Stimulated activated CD4-positive, alpha-beta T cell treated with anti-CD3 and anti-CD28 coated beads, Interleukin-15, amount 100 ng/mL, for 24 hours (primary cell): Measurements from ENCODE around the gene AMZ1.
"Not testable (repeated sequence)": the region's sequence is repeated elsewhere in the genome, so short reads cannot be mapped to it uniquely, and the experiment has no call there.

Experiments
- DNase-seq: peaks from one replicate; pipeline ENCODE4 v3.0.0-alpha.2; 2020

AMZ1 gene

DNA sequence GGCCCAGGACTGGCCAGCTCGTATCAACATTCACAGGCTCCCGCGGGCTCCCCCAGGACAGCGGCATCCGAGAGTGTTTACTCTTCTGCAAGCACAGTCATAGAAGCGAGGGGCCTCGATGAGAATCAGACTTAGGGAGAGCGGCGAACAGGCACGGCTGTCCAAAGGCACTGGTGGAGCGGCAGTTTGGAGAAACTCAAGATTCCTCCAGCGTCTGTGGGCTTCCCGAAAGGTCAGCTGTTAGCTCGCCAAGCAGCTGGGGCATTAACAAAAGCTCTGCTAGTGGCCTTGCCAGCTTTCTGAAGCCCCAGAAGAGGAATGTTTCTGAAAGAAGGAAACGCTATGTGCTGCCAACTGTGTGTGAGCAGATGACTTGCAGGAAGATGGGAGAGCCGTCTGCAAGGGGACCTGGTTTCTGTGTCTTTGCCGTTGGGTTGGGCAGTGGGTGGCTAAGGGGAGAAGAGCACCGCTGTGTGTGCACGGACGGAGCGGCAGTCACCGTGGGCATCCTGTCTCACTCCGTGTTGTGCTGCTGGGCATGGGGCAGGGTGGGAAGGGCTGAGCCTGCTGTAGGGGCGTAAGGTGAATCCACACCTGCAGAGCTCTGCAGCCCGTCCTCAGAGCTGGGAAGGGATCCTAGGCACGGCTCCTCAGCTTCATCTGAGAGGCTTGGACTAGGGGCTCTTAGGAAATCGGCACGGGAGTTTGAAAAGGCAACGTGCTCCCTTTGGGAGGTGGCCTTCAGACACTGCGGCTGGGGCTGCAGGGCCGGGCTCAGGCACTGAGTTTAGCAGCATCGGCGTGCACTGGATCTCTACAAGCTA is 42.1 kb downstream of the AMZ1 start:
- DNase-seq, result no peak

- DNase-seq, result no peak
Observed at GRCh38 chr7:2730846-2731770, 43.1 kb downstream of the AMZ1 start.

GRCh38 chr7:2732388-2732787 is 44.4 kb downstream of the AMZ1 start:
- DNase-seq, result no peak

DNA sequence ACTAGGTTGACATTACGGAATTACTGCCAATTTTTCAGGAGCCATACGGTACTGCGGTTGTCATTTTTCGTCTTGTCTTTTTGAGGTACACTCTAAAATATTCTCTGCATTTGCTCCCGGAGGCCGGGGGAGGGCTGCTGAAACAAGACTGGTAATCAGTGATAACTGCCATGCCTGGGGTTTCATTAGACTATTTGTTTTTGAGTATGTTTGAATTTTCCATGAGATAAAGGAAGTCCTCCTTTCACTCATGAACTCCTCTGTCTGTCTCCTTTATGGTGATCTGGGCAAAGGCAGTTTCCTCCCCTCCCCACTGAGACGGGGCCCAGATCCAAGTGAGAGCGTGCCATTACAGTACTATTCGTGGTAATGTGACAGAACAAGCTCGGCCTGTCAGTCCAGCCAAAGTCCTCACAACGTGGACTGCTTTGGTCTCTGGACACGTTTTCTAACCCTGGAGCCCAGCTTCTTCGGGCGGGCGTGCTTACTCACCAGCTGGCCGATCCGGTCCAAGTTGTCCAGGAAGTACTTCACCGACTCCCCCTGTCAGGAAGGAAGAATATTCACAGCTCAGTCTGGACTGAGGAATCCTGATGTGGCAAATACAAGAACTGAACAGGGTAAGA is 45.1 kb downstream of the AMZ1 start:
- no peak for DNase-seq

DNA sequence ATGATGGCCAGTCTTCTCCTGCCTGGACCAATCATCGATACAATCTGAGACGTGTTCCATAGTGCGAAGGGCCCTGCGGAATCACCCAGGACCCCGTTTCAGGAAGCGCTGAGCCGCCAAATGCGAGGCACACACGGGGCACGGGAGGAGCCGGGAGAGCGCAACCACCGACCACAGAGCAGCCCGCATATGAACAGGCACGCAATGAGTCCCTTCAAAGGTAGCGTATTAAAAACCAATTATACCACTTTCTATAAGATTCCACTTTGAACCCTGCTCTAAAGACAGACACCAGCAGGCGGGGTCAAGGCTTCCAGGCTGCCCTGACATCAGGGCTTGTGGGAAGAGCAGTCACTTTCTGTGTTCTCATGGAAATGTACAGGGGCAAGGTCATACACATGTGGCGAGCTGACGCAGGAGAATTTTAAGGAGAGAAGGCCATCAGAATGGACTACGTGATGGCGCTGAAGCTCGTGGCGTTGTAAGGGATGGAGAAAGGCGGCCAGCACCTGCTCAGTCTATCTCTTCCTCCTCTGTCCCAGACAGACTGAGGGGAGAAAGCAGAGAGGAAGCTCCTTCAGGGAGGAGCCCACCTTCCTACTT is 46.2 kb downstream of the AMZ1 start:
- no peak for DNase-seq

DNA sequence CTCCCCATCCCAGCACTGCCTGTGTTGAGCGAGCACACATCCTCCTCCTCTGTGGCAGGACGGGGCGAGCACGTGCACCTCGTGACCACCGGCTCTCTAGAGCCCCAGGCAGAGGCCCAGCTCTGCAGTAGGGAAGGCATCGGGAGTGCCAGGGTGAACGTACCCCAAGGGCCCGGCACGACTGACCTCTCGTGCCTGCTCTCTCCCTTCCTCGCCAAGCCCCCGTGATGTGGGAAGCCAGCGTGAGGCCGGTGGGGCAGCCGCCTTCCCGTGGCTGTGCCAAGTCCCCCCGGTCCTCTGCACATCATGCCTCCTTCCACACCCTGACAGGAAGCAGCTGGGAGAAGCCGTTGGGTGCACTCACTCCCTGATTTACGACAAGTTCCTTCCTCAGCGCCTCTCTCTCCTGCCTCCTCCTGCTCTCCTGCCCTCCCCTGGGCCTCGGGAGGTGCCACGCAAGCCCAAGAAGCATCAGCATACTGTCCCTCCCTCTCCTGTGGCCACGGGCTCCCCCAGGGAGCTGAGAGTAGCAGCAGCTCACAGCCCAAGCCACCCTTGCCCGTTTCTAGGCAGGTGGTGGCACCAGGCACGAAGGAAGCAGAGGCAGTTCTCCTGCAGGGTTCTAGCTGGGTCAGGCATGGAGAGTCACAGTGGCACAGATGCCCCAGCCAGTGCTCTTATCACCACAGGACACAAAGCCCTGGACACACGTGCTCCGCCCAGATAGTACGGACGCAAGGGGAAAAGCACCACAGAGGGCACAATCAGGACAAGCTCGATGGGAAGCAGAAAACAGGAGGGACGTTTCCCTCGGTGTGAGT is 47.0 kb downstream of the AMZ1 start:
- no peak for DNase-seq

DNA sequence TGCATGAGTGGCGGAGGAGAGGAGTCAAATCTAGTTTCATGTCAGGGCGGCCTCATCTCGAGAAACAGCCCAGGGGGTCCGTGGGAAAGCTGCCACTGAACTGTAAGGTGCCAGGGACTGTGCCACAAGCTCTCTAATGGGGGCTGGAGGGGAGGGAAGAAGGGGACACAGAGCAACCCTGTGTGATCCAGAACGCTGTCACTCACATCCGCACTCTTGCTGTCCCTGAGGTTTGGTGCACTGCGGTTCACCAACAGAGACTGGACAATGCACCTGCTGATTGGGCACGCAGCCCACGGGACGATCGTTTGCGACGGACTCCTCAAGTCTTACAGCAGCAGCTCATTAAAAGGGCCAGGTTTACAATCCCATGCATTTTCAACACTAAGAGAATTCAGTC is 47.7 kb downstream of the AMZ1 start:
- no peak for DNase-seq

DNA sequence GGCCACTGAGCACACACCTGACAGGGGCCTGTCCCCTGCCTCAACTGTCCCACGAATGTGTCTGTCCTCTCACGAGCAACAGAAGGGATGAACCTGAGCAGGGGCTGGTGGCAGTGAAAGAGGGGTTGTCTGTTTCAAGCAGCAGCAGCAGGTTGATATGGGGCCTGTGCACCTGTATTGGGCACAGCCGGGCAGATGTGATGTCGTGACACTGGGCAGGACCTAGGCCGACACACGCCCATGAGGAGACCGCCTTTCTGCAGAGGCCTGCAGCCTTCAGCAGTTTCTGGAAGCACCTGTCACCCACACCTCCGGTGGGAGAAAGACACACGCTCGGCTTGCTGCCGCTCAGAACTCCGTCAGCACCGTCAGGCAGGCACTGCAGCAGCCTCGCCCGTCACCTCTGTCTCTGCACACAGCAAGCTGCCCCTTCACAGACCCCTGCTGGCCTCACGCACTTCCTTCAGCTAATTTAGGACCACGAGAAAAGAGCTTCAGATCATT is 48.5 kb downstream of the AMZ1 start:
- DNase-seq, result no peak

GRCh38 chr7:2737005-2737743 is 49.2 kb downstream of the AMZ1 start:
- DNase-seq, result not testable (repeated sequence)

- no peak for DNase-seq
Observed at GRCh38 chr7:2737771-2738540, 50.0 kb downstream of the AMZ1 start.

DNA sequence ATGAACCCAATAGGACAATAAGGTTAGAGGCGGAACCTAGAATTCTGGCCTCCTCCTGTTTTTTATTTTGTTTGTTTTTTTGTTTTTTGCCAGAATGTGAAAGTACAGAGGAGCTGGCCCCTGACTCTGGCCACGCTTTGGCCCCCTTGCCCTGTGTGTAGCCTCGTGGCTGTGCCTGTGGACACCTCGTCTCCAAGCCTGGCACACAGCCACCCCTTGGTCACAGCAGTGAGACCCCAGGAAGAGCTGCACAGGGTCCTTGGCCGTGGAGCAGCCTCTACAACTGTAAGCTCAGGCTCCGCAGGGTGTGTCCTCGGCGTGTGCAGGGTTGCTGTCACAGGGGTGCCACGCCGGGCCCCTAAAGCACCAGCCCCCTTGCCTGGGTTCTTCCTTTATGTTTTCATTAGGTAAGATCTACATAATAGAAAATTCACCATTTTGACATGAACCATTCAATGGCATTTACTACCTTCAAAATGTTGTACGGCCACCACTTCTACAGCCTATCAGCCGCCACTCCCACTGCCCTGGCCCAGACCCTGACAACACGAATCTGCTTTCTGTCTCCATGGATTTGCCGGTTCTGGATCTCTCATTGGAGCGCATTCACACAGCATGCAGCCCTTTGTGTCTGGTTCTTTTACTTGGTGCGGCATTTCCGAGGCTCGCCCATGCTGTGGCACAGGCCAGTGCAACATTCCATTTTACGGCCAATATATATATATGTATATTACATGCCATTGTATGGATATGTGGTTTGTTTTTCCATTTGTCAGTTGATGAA is 51.0 kb downstream of the AMZ1 start:
- DNase-seq, result no peak

GRCh38 chr7:2743523-2744185 is 55.7 kb downstream of the AMZ1 start:
- DNase-seq, result not testable (repeated sequence)

- DNase-seq, result not testable (repeated sequence)
Observed at GRCh38 chr7:2748684-2749083, 60.7 kb downstream of the AMZ1 start.

- no peak for DNase-seq
Observed at GRCh38 chr7:2750004-2750407, 62.0 kb downstream of the AMZ1 start.

DNA sequence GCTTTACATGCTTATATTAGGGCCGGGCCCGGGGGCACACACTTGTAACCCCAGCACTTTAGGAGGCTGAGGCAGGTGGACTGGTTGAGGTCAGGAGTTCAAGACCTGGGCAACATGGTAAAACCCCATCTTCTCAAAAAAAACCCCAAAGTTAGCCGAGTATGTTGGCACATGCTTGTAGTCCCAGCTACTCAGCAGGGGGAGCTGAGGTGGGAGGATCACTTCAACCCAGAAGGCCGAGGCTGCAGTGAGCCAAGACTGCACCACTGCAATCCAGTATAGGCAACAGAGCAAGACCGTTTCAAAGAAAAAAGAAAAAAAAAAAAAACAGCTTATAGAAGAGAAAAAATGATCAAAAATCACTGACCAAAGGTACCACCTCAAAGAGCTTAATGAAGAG is 63.1 kb downstream of the AMZ1 start:
- no peak for DNase-seq

DNA sequence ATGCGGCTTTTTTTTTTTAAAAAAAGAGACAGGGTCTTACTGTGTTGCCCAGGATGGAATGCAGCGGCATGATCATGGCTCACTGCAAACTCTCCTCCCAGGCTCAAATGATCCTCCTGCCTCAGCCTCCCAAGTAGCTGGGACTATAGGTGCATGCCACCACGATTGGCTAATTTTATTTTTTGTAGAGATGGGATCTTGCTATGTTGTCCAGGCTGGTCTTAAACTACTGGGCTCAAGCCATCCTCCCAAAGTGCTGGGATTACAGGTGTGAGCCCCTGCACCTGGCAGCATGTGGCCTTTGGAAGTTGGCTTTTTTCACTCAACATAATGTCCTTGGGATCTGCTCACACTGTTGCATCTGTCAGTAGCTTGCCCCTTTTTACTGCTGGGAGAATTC is 65.1 kb downstream of the AMZ1 start:
- DNase-seq, result no peak

- DNase-seq, result no peak
Observed at GRCh38 chr7:2754086-2754485, 66.1 kb downstream of the AMZ1 start.

GRCh38 chr7:2754912-2755311 is 66.9 kb downstream of the AMZ1 start:
- no peak for DNase-seq

- no peak for DNase-seq
Observed at GRCh38 chr7:2755531-2755930, 67.5 kb downstream of the AMZ1 start.
